NCI-H226 (cell line): Measurements from ENCODE around the gene WDR70.
"Not testable (repeated sequence)": the region's sequence is repeated elsewhere in the genome, so short reads cannot be mapped to it uniquely, and the experiment has no call there.

Experiments
- DNase-seq: peaks from one replicate; pipeline ENCODE4 v3.0.0-alpha.2; 2015

The WDR70 gene

DNA sequence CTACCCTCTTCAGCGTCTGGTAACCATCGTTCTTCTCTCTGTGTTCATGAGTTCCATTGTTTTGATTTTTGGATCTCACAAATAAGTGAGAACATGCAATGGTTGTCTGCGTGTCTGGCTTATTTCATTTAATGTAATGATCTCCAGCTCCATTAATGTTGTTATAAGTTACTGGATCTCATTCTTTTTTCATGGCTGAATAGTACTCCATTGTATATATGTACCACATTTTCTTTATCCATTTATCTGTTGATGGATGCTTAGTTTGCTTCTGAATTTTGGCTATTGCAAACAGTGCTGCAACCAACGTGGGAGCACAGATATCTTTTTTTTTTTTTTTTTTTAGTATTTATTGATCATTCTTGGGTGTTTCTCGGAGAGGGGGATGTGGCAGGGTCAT lies 139.2 kb downstream of the WDR70 start:
- not testable (repeated sequence) for DNase-seq

DNA sequence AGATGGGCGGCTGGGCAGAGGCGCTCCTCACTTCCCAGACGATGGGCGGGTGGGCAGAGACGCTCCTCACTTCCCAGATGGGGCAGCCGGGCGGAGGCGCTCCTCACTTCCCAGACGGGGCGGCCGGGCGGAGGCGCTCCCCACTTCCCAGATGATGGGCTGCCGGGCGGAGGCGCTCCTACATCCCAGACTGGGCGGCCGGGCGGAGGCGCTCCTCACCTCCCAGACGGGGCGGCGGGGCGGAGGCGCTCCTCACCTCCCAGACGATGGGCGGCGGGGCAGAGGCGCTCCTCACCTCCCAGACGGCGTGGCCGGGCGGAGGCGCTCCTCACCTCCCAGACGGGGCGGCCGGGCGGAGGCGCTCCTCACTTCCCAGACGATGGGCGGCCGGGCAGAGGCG lies 140.2 kb downstream of the WDR70 start:
- no peak for DNase-seq

DNA sequence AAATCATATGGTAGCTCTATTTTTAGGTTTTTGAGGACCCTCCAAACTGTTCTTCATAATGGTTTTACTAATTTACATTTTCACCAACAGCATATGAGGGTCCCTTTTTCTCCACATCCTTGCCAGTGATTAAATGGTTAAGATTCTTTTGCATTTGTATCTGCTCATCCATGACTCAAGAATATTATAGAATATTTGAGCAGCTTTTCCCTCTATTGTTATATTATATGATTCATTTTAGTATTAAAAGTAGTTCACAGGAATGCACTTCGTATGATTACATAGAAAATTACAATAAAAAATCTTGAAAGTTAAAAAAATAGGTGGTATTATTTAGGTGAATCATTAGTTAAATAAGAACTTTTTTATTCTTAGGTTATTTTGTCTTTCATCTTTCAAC lies 140.7 kb downstream of the WDR70 start:
- no peak for DNase-seq

DNA sequence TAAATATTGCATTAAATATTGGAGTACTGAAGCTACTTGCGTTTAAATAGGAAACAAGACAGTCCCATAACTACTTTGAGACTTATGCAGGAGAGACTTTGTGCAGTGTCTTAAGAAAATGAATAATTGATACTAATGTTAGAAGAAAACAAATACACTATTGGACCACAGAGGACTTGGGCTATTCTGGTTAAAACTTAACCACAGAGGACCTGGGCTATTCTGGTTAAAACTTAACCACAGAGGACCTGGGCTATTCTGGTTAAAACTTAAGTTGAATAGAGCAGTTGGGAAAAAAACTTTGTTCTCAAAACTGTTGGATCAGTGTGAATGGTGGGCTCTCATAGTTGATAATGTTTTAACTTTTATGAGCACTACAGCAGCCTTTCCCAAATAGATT lies 141.7 kb downstream of the WDR70 start:
- DNase-seq = no peak

DNA sequence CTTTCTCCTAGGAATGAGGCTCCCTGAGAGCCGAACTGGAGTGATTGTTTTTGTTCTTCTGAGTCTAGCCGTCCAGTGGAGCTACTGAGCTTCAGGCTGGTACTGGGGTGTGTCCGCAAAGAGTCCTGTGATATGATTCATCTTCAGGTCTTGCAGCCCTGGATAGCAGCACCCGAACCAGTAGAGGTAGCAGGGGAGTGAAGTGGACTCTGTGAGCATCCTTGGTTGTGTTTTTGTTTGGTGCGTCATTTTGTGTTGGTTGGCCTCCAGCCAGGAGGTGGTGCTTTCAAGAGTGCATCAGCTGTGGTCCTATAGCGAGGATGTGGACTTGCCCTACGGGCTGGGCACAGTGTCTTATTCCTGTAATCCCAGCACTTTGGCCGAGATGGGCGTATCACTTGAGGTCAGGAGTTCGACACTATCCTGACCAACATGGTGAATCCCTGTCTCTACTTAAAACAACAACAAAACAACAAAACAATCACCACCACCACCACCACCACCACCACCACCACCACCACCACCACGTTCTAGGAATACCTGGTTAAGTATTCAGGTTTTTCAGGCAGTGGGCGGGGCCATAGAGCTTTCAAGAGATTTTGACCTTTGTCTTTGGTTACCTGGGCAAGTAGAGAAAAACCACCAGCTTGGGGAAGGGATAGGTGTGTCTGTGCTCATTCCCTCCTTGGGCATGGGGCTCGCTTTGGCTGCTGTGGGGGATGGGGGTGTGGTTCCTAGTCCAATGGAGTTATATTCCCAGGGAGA lies 154.0 kb downstream of the WDR70 start:
- DNase-seq = peak; percentile 90

DNA sequence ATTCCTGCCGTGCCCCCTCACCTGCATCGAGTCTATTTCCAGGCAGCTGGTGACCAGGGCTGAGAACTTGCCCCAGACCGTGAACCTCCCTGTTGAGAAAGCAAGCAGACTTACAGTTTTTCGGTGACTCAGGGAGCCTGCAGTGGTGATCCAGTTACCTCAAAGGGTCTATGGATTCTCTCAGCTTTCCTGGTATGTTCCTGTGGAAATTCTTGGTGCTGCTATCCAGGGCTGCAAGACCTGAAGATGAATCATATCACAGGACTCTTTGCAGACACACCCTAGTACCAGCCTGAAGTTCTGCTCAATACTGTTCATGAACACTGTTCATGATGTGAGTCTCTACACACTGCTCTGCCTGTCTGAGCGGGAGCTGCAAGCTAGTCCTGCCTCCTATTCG lies 154.7 kb downstream of the WDR70 start:
- DNase-seq = peak; percentile 95

DNA sequence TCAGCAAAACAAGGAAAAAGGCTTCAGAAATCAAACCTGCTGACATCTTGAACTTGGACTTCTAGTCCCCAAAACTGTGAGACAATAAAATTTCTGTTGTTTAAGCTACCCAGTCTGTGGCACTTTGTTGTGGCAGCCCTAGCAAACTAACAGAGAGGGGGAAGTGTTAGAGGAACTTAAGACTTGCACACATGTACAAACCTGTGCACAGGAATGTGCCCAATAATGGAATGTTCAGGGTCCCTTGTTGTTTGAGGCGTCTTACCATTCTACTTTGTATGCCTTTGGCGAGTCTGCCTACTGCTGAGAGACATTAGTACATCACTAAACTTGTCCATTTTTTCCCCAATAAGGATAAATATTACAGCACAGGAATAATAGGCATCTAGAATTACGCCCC lies 160.3 kb downstream of the WDR70 start:
- DNase-seq = no peak

DNA sequence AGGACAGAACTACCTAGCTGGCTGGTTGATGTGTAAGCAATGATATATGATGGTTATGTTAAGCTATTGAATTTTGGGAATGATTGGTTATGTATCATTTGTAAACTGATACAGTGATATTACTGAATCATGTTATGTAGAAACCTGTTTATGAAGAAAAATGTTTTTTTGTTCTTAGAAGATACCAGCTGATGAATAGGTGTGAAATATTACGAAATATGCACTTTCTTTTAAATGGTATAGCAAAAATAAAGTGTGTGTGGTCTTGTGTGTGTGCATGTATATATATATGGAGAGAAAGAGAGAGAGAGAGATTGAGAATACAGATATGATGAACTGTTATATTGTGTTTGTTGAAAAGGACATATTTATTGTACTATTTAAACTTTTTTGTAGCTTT lies 164.1 kb downstream of the WDR70 start:
- no peak for DNase-seq

DNA sequence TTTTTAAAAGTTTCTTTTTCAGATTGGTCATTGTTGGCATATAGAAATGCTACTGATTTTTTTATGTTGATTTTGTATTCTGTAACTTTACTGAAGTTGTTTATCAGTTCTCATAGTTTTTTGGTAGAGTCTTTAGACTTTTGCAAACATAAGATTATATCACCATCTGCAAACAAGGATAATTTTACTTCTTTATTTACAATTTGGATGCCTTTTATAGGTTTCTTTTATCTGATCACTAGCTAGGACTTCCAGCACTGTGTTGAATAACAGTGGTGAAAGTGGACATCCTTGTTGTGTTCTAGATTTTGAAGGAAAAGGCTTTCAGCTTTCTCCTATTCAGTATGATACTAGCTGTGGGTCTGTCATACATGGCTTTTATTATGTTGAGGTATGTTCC lies 170.3 kb downstream of the WDR70 start:
- DNase-seq = no peak

DNA sequence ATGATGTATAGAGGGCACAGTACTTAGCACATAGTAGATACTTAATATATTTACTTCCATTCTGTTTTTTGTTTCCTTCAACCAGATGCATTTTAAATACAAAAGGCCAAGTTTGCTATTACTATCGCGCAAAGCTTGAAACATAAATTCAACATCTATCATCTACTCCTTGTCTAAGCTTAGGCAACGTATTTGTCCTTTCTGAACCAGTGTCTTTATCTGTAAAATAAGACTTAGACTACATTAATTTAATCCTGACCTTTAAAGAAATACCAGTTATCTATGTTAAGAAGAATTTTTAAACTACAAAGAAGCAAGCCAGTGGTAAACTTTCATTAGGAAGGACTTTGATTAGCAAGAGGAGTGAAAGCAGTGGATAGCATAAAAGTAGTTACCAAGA lies 173.0 kb downstream of the WDR70 start:
- DNase-seq = no peak

DNA sequence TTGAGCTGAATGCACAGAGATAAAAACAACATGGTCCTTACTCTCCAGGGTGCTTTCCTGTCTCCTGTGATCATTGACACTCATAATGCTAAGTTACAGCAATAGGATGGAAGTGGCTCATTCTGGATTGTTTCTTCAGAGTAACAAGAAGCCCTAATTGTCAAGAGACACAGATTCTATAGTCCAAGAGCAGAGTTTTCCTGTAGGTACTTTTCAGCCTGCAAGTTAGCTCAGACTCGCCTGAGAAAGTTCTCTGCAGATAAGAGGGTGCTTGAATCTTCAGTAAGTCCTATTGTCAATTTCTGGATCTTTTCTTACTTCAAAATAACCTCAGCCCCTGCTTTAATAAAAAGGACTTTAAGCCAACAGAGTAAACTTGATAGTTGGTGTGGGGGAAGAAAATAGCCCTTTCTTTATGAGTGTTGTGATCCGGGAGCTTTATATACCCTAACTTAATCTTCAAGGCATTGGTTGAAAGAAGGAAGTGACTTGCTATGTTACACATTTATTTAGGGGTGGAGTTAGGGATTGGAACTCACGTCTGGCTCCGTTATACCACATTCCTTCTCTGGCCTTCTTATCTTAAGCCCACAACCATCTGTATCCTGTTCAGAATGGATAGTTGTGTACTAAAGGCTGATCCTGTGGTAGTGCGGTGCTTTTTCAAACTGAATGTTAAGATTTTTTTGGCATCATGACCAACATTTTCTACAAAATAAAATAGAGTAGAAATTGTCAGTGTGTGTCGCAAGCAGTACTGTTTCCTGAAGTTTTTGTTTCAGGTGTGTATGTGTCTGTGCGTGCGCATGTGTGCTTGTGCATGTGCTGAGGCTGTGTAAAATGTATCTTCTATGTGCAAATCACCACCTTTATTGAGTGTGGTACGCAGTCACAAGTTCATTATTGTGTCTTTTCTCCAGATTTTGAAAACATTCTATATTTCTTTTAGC lies 173.9 kb downstream of the WDR70 start:
- DNase-seq = peak; percentile 91

DNA sequence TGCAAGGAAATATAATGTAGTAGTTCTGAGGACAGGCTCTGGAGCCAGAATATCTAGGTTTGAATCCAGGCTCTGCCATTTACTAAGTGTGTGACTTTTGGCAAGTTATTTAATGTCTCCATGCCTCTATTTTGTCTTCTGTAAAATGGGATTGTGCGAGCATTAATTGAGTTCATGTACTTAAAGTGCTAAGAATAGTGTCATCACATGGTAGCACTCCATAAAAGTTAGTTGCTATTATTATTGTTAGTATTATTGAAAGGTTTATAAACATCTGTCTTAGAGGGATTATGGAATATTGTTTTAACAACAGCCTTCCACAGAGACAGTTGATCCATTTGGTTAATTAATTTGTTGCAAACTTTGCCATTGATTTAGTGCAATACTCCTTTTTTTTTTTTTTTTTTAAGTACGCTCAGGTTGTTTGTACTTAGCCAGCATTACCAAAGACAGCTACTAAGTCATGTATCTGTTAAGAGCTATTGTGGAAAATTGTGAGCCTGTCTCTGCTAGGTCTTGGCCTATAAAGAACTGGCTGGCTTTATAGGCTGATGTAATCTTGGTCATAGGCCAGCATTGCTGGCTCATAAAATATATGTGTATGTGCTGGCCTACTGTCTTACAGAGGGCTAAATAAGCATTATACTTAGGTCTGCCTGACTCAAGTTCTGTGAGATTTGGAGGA lies 174.7 kb downstream of the WDR70 start:
- peak; percentile 64 for DNase-seq

DNA sequence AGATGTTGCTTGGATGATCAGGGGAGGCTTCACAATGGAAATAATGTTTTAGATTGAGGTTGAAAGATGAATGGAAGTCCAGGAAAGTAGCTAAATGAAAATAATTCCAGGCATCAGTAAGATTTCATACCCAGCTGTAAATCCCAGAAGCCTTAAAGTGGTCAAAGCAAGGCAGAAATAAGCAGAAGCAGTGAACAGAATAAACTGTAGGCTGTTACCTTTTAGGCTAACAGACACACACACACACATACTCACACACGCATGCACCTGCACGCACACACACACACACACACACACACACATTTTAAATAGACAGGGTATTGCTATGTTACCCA lies 175.3 kb downstream of the WDR70 start:
- DNase-seq = no peak

DNA sequence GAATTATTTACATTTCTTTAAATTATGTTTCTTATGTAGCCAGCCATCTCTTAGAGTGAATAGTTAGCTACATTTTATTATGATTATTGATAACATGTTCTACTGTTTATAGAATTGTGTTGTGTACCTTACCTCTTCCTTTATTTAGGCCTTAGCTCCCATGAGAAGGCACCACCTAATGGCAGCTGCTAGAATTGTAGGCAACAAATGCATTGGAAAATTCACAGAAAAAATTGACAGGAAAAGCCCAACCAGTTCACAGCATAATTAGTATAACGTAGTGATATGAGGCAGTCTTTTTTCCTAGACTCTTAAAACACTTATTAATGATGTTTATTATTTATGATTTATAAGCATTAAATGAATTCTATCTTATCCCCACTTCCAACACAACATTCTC lies 175.8 kb downstream of the WDR70 start:
- no peak for DNase-seq

DNA sequence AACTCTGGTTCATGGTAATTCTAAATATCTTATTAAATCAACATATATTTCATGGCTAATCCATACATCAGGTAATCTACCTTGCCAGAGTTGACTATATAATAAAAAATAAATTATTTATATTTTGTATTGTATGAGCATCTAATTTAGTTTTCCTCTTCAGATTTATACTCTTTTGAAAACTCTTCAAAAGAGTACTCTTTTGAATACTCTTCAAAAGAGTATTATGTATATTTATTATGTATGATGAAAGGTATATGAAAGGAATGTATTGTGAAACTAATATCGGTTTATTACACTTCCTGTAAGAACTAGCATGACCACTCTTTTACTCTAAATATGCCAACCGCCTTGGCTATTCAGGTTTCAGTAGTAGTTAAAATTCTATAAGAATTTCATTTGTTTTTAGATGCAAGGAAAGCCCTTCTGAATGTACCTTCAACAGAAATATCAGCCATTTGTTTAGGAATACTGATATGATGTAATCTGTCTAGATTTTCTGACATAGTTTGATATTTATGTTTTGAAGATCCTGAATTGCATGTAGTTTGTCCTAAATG lies 178.7 kb downstream of the WDR70 start:
- DNase-seq = no peak

DNA sequence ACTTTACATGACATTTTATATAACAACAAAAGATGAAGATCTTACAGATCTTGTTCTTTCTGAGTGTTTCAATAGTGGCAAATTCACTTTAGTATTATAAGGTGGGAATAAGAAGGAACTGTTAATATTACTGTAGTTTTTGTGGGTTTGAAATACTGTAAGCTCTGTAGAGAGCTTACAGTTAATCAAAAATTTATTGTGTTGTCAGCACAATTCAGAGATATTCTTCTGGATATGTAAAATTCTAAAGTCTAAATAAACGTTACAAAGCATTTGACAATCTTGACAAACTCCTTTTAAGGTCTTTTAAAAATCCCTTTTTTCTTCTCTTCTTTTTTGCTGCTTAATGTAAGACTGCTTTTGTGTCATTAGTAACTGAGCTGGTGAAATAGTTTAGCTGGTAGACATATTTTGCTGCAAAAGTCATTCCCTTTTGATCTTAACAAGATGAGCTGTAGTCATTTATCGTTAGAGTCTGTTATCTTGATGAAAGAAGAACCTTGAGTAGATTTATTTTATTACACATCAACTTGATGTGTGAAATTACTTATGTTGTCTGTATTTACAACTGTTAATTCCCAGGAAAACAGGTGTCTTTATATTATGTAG lies 186.0 kb downstream of the WDR70 start:
- DNase-seq = no peak

DNA sequence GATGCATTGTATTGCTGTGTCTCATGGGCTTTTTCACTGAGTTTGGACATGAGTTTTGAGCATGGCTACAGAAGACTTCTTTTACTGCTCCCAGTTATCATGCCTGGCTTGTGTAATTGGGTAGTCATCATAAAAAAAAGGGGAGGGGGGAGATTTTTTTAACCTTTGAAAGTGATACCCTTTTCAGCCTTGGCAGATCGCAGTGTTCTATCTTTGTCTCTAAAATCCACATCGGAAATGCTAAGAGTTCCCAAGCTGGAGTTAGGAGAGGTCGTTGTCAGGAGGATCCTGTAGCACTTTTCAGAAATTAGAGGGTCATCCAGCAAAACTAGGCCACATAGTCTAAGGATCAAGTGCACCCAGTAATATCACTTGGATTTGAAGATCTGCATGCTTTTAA lies 188.4 kb downstream of the WDR70 start:
- DNase-seq = no peak

DNA sequence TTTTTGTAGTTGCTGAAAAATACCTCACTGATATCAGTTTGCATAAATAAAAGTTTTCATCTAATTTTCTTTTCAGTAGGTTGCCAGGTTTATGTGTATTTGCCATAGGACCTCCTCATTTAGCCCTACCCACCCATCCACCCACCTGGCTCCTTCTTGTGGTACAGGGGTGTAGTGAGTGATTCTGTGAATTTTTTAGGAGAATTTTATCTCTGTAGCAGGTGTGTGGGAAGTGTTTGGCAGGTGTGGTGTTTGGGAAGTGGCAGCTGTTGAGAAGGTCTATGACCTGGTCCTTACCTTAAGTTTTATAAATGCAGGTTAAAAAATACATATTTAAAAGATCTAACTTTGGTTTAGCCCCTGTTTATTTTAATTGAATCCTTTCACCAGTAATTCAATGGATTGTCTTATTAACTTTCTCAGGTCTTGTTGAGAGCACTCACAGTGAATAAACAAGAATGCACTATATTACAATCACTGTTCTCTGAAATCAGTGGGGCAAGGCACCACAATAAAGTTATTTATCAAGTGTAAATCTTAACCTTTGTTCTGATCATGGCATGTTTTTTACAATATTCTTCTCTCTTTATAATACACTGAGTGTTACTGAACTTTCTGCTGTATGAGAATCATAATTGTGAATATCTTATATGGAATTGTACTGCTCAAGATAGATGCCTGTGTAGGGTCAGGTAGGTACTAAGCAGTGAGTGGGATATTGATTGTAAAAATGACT lies 189.1 kb downstream of the WDR70 start:
- no peak for DNase-seq

DNA sequence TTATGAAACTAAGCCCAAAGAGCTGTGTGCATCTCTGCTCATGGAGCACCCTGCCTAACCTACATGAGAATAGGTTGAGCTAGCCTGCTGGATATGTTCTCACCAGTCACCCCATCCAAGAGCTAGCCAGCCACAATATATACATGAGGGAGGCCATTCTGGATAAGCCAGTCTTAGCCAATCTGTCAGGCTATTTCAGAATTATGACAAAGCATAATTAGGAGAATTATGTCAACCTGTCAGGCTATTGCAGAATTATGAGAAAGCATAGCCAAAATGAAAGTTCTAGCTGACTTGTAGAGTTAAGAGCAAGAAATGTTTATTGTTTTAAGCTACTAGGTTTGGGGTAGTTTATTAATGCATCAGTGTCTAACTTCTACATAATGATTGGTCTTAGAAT lies 189.8 kb downstream of the WDR70 start:
- no peak for DNase-seq

DNA sequence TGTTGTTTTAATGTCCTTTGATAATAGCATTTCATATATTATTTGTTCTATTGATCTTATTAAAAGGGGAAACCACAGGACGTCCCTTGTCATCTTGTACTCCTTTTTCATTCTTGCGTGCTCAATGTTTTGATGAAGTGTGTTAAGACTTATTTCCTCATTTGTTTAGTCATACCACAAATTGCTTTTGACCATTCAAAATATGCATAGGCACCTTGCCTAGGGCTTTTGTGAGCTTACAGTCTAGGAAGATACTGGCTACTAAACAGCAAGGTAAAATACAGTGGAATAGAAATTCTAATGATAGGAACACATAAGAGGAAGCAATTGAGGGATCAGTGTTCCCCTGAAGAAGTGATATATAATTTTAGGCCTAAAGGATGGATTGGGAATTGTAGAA lies 190.3 kb downstream of the WDR70 start:
- no peak for DNase-seq

DNA sequence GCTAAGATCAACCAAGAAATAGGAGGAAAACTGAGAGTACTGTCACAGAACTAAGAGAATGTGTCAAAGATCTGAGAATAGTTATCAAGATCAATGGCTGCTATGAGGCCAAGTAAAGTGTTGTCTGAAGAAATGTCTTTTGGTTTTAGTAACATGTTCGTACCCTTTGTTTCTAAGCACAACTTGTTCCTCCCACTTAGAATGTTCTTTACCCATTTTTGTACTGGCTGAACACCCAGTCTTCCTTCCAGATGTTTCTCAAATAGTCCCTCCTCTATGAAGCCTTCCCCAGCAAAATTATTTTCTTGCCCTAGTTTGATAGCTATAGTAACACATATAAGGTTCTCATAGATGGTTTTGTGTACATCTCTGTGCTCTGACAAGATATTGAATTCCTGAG lies 191.5 kb downstream of the WDR70 start:
- DNase-seq = no peak

DNA sequence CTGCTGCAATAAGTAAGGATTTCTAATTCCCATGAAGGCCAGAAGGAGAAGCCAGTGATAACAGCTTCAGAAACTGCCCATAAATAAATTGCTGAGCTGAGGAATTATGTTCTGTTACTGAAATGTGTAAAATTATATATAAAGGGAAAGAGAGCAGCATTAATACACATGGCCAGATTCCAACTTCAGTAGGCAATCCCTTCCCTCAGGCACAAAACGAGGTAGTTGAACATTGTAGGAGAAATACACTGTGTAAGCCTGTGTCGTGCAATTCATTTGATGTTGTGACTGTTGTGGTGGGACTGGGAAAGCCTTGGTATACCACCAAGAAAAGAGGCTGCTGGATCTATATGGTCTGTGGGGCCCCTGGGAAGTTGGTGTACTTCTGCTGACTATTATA lies 192.9 kb downstream of the WDR70 start:
- DNase-seq = no peak
